ENCODE measurements around the gene MAPK9. TPM values are rescaled to one million over a fixed set of nuclear protein-coding genes. Genes with fewer than 3 reads are reported as not detected.

The MAPK9 gene
- total RNA-seq, 6 donors from 2014 or later: 20.8 to 58.5 (median 33.4) TPM

DNA sequence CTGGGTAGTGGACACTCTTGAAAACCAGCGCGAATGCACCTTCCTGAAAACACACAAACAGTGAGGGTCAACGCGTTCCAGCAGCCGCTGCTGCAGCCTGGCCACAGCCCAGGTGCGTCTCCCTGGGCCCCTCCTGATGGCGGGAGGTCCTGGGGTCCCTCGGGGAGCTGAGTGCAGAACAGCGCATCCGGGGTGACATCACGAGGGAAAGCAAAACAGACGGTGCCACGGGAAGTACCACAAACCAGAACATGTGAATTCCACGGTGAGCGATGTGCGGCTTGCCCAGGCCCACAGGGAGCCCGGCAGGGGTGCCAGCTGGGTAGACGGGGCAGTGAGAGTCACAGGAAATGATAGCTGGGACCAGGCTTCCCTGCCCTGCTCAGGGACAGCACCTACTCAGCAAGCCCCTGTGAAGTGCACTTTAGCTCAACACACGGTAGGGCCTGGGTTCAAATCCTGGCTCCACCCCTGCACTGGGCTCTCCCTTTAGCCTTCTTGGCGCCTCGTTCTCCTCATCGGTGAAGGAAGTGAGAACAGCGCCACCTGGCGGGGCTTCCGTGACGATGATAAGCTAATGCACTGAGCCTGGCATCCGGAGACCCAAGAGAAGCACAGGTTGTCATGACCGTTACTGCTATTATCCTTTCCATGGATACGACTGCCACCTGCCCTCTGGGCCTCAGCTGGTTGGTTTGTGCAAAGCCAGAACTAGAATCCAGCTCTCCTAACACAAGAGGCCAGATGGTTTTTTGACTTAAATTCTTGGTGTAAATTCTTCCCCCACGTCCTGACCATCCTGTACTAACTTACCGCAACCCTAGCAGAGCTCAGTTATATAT is 36.6 kb upstream of the MAPK9 start:
- Histone ChIP-seq H3K36me3 (peaks cover 0 to 5% (median 0%) of the 10 kb centered on the region in 4 donors), H3K4me1 (peaks cover 0 to 7% (median 3%) of the 10 kb centered on the region in 4 donors), H3K27ac (no peak overlapping the region), H3K27me3 (no peaks in the 10 kb centered on the region), H3K9me3 (no peaks in the 10 kb centered on the region), H3K4me3 (no peak overlapping the region)
- DNase-seq (peak; percentile 67 to 86), ATAC-seq (ENCODE audit: low FRiP score in 2 of 2) (peak; percentile 24 to 30)
- 65 to 71% methylated on average over 27 to 31 of the region's 31 CpGs for WGBS, 2 donors
- TF ChIP-seq, protein P1, sequence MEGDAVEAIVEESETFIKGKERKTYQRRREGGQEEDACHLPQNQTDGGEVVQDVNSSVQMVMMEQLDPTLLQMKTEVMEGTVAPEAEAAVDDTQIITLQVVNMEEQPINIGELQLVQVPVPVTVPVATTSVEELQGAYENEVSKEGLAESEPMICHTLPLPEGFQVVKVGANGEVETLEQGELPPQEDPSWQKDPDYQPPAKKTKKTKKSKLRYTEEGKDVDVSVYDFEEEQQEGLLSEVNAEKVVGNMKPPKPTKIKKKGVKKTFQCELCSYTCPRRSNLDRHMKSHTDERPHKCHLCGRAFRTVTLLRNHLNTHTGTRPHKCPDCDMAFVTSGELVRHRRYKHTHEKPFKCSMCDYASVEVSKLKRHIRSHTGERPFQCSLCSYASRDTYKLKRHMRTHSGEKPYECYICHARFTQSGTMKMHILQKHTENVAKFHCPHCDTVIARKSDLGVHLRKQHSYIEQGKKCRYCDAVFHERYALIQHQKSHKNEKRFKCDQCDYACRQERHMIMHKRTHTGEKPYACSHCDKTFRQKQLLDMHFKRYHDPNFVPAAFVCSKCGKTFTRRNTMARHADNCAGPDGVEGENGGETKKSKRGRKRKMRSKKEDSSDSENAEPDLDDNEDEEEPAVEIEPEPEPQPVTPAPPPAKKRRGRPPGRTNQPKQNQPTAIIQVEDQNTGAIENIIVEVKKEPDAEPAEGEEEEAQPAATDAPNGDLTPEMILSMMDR (IDR thresholded peaks at IDR 0.05): peak; percentile 58 to 75 (median 70)
- TF ChIP-seq POLR2AphosphoS5 (IDR thresholded peaks at IDR 0.05) (no peak), POLR2A (IDR thresholded peaks at IDR 0.05) (no peak)

GRCh38 chr5:180326989-180327565 is 35.2 kb upstream of the MAPK9 start:
- DNase-seq (no peak), ATAC-seq (ENCODE audit: low FRiP score in 2 of 2) (no peak)
- no peaks in the 10 kb centered on the region for H3K9me3 ChIP-seq
- WGBS, 2 donors: 90 to 92% methylated on average over 10 of the region's 10 CpGs
- peaks cover 0 to 5% (median 0%) of the 10 kb centered on the region in 4 donors for H3K36me3 ChIP-seq
- no peak overlapping the region for H3K4me3 ChIP-seq
- H3K4me1 ChIP-seq: peaks cover 0 to 4% (median 3%) of the 10 kb centered on the region in 4 donors
- no peak overlapping the region for H3K27ac ChIP-seq
- H3K27me3 ChIP-seq: no peaks in the 10 kb centered on the region
- no peak for TF ChIP-seq POLR2A (IDR thresholded peaks at IDR 0.05)

DNA sequence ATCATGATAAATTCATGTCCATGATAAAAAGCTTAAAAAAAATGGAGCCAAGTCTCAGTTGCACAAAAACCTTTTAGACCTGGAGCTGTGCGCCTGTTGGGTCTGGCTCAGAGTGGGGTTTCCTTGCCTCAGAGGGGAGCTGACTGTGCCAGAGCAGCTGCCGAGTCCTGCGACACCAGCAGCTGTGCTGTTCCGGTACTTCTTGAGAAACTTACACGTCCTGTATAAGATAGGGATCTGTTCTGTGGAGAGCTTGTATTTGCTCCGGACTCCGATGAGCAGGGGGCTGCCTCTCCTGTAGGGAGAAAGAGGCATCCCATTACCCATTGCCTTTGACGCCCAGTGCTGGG is 32.7 kb upstream of the MAPK9 start:
- ATAC-seq (ENCODE audit: low FRiP score in 2 of 2) (no peak), DNase-seq (no peak)
- H3K4me3 ChIP-seq: no peak overlapping the region
- H3K36me3 ChIP-seq: peaks cover 0 to 7% (median 0%) of the 10 kb centered on the region in 4 donors
- H3K4me1 ChIP-seq: peaks cover 0 to 4% (median 0%) of the 10 kb centered on the region in 4 donors
- no peaks in the 10 kb centered on the region for H3K9me3 ChIP-seq
- no peak overlapping the region for H3K27ac ChIP-seq
- H3K27me3 ChIP-seq: no peaks in the 10 kb centered on the region
- TF ChIP-seq EP300 (IDR thresholded peaks at IDR 0.05) (no peak), POLR2A (IDR thresholded peaks at IDR 0.05) (no peak), POLR2AphosphoS5 (IDR thresholded peaks at IDR 0.05) (no peak)
- TF ChIP-seq, protein P1 (IDR thresholded peaks at IDR 0.05): no peak
- 68 to 79% methylated on average over 7 to 8 of the region's 8 CpGs for WGBS, 2 donors

GRCh38 chr5:180323941-180324600 is 32.2 kb upstream of the MAPK9 start:
- TF ChIP-seq EP300 (IDR thresholded peaks at IDR 0.05): no peak
- TF ChIP-seq, protein P1 (IDR thresholded peaks at IDR 0.05): no peak
- TF ChIP-seq POLR2A (IDR thresholded peaks at IDR 0.05): no peak
- no peak for TF ChIP-seq POLR2AphosphoS5 (IDR thresholded peaks at IDR 0.05)
- DNase-seq (no peak), ATAC-seq (ENCODE audit: low FRiP score in 2 of 2) (no peak)
- 56 to 64% methylated on average over 11 of the region's 11 CpGs for WGBS, 2 donors
- no peaks in the 10 kb centered on the region for H3K9me3 ChIP-seq
- peaks cover 0 to 4% (median 0%) of the 10 kb centered on the region in 4 donors for H3K4me1 ChIP-seq
- H3K4me3 ChIP-seq: no peak overlapping the region
- H3K36me3 ChIP-seq: peaks cover 0 to 10% (median 0%) of the 10 kb centered on the region in 4 donors
- no peaks in the 10 kb centered on the region for H3K27me3 ChIP-seq
- no peak overlapping the region for H3K27ac ChIP-seq

GRCh38 chr5:180323160-180323559 is 31.3 kb upstream of the MAPK9 start:
- TF ChIP-seq EP300 (IDR thresholded peaks at IDR 0.05): no peak
- TF ChIP-seq POLR2A (IDR thresholded peaks at IDR 0.05): no peak
- TF ChIP-seq, protein P1 (IDR thresholded peaks at IDR 0.05): no peak
- TF ChIP-seq POLR2AphosphoS5 (IDR thresholded peaks at IDR 0.05): no peak
- no peak for DNase-seq
- Histone ChIP-seq H3K27ac (no peak overlapping the region), H3K4me3 (no peak overlapping the region), H3K4me1 (no peaks in the 10 kb centered on the region), H3K9me3 (no peaks in the 10 kb centered on the region), H3K27me3 (no peaks in the 10 kb centered on the region), H3K36me3 (peaks cover 0 to 10% (median 0%) of the 10 kb centered on the region in 4 donors)
- 92 to 94% methylated on average over 14 of the region's 14 CpGs for WGBS, 2 donors
- ATAC-seq (ENCODE audit: low FRiP score in 2 of 2): no peak
